ENCODE results near the gene RETREG1.

RETREG1 gene

DNA sequence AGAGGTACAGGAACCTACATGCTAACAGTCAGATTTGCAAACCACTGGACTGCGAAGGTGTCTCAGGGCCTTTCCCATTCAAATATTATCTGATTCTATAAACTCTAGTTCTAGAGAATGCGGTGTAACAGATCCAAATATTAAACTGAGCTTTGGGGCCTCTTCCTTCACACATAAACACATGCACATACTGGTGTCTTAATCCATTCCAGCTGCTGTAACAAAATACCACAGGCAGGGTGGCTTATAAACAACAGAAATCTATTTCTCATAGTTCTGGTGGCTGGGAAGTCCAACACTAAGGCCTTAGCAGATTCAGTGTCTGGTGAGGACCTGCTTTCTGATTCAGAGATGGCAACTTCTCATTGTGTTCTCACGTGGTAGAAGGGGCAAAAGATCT lies 30.2 kb downstream of the RETREG1 start:
- no peak for DNase-seq (ENCODE audit: extremely low read depth in 1 of 2, low read depth in 1 of 2)

- DNase-seq (ENCODE audit: extremely low read depth in 1 of 2, low read depth in 1 of 2), result no peak
Observed at GRCh38 chr5:16585041-16585667, 31.6 kb downstream of the RETREG1 start.

- no peak for DNase-seq (ENCODE audit: extremely low read depth in 1 of 2, low read depth in 1 of 2)
Observed at GRCh38 chr5:16582081-16582480, 34.7 kb downstream of the RETREG1 start.

DNA sequence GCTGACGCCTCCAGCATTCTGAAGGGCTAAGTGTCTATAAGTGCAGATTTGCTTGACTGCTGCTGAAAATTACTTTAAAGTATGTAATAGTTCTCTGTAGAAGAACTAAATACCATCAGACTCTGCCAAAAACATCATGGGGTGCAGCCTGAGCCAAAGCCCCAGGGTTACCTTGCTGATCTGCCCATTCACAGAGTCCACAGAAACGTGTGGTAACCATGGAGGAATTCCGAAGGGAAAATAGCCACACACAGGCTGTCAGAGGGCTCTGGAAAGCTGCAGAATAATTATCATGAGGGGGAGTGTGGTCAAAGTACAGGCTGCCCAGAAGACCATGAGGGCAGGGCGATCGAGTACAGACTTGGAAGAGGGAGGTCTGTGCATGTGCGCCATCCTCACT lies 36.4 kb downstream of the RETREG1 start:
- DNase-seq (ENCODE audit: extremely low read depth in 1 of 2, low read depth in 1 of 2), result no peak

- DNase-seq (ENCODE audit: extremely low read depth in 1 of 2, low read depth in 1 of 2), result no peak
Observed at GRCh38 chr5:16579142-16579847, 37.5 kb downstream of the RETREG1 start.

DNA sequence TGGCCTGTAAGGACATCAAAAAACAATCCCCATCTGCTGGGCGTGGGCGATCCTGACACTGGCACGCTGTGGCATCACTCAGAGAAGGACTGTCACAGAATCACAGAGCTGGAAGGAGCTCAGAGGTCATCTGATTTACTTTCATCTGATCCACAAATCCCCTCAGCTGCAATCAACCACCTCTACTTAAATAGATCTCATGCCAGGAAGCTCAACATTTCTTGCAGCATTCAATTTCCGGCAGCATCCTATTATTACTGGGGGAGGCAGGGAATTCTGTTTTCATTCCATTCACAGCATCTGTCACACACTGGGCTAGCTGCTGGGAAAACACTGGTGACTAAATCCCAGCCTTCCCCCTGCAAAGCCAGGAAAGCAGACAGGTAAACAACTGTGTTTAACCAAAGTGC lies 38.3 kb downstream of the RETREG1 start:
- no peak for DNase-seq (ENCODE audit: extremely low read depth in 1 of 2, low read depth in 1 of 2)

- no peak for DNase-seq (ENCODE audit: extremely low read depth in 1 of 2, low read depth in 1 of 2)
Observed at GRCh38 chr5:16577677-16578076, 39.1 kb downstream of the RETREG1 start.

GRCh38 chr5:16574789-16575721 lies 41.7 kb downstream of the RETREG1 start:
- no peak for DNase-seq (ENCODE audit: extremely low read depth in 1 of 2, low read depth in 1 of 2)

DNA sequence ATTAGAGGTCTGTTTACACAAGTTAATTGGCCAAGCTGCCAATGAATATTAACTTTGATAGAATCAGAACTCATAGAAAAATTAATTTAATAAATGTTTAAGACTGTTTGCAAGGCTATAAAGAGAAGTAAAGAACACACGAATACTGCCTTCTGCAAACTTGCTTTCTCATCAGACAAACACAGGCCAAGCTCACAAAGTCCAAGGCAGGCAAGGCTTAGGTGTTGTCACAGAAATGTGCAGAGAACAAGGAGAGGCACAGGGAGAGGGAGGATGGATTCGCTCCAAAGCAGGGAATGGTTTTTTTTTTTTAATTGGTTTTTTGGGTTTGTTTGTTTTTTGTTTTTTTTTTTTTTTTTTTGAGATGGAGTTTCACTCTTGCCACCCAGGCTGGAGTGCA lies 43.4 kb downstream of the RETREG1 start:
- DNase-seq (ENCODE audit: extremely low read depth in 1 of 2, low read depth in 1 of 2), result no peak

GRCh38 chr5:16572289-16573015 lies 44.3 kb downstream of the RETREG1 start:
- no peak for DNase-seq (ENCODE audit: extremely low read depth in 1 of 2, low read depth in 1 of 2)

GRCh38 chr5:16571016-16571415 lies 45.8 kb downstream of the RETREG1 start:
- DNase-seq (ENCODE audit: extremely low read depth in 1 of 2, low read depth in 1 of 2), result no peak

DNA sequence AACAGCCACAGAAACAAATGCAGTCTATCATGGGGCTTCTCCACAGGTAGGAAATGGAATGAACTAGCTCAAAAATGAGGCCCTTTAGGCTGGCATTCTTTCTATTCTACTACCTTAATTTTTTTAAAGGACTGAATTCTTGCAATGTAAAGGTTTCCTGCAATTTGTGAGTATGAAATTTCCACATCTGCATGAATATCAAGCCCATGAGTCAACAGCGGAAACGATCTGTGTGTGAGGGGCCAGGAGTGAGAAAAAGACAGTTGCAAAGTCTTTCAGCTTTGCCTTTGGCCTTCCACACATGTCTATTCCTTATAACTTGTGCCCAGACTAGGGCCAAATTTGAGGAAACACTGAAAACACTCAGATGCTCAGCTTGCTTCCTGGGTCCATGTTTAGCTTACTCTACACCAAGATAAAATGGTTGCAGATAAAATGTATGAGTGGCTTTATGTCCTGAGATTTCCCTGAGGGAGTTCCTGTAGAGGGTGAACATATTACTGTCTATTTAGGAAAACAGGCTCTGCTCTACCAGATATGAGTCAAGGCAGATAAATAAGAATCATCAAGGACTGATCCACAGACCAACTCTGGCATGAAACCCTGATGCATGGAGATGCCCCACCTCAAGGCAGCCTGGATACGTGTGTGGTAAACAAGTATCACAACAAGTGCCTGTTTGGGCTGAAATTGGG lies 46.5 kb downstream of the RETREG1 start:
- no peak for DNase-seq (ENCODE audit: extremely low read depth in 1 of 2, low read depth in 1 of 2)

DNA sequence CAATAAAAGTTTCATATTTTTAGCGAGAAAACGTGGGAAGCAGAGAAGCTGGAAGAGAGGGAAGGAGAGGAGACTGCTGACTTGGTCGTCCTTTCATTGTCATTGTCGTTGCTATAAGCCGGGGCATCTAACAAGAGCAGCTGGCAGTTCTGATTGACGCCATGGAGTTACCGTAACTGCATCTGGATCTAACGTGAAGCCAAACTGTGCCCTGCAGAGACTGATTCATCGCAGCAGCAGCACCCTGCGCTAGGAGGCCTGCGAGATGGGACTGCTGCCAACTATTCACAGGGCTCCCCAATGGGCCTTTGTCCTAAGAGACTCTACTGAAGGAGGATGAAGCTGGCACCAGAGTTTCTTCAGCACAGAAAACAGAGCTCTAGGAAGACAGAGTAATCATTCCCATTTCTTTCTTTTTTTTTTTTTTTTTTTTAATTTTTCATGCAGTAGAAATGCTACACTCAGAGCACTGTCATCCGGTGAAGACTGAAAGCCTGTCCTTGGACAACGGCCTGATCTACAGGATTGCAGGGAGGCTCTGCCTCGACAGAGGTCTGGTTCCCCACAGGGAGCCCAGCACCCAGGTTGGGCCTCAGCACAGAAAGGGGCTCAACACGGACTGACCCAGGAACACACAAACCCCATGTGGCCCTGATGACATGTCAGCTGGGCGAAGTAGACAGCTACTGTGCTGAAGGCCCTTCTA lies 47.8 kb downstream of the RETREG1 start:
- no peak for DNase-seq (ENCODE audit: extremely low read depth in 1 of 2, low read depth in 1 of 2)

- DNase-seq (ENCODE audit: extremely low read depth in 1 of 2, low read depth in 1 of 2), result no peak
Observed at GRCh38 chr5:16567365-16567764, 49.4 kb downstream of the RETREG1 start.

DNA sequence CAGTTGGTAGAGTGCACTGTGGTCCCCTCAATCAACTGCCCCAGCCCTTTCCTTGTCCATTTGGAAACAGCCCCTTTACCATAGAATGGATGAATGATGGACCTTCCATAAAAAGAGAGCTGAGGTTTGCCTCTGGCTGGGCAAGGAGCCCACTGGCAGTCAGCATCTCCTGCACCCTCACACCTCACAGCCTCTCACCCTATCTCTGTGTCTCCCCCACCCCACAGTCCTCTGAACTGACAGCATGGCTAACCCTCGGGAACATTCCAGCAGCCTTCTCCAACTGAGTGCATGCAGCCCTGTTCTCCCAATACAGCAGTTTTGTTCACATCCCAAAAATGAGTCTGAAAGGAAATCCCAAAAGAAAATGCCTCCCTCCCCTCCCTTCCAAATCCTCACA lies 51.7 kb downstream of the RETREG1 start:
- no peak for DNase-seq (ENCODE audit: extremely low read depth in 1 of 2, low read depth in 1 of 2)

DNA sequence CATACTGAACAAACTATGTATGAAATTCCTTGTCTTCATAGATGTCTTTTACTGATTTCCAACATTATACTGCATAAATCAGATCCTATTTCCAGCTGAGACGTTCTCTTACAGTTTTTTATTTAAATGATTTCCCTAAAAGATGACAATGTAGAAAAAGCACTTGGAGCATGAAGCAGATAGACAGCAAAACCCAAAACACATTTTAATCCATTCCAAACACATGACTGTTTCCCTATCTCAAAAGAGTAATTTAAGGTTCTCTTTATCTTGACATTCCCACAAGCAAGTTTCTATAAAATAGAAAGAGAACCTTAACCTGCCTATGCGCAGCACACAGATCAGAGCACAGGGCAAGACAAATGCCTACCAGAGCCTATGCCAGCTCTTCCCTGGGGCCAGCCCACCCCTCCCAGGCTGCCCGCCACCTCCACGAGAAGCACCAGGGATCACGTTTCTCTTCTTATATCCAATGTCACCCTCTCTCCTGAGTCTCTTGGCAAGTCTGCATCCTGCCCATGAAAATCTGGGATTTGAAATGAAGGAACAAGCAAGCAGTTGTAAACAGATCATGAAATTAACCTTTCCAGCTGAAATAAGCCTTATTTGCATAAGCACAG lies 52.4 kb downstream of the RETREG1 start:
- no peak for DNase-seq (ENCODE audit: extremely low read depth in 1 of 2, low read depth in 1 of 2)

DNA sequence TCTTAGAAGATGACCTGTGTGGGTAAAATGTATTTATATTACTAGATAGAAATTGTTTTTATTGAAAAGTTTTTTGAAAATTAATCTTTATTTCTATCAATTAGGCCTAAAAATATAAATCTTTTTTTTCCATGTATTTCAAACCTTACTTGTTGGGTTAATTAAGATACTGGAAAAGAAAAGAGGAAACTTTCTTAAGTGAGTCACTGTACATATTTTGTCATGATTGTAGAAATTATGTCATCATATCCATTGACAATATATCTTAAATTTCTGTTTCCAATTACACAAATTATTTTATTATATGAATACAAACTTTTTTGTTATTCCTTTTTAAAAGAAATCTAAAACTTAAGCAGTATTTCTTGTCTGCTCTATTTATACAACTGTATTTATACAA lies 53.1 kb downstream of the RETREG1 start:
- no peak for DNase-seq (ENCODE audit: extremely low read depth in 1 of 2, low read depth in 1 of 2)

- no peak for DNase-seq (ENCODE audit: extremely low read depth in 1 of 2, low read depth in 1 of 2)
Observed at GRCh38 chr5:16561660-16562059, 55.1 kb downstream of the RETREG1 start.

DNA sequence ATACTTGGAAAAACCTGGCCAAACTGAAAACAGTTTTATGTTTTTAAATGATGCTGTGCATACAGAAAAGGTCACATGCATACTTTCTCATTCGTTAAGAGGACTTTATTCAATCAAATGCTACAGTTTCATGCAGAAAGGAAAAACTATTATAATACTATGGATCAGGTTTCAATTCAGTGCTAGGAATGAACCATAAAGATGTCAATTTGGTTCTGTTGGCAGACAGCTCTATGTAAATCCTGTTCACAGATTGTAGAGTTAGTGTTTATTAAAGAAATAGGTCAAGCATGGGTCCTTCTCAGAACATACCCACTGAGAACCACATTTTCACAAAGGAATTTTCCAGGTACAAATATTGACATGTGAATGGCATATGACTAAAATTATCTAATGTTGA lies 57.1 kb downstream of the RETREG1 start:
- DNase-seq (ENCODE audit: extremely low read depth in 1 of 2, low read depth in 1 of 2), result no peak

All from stimulated activated CD8-positive, alpha-beta memory T cell treated with anti-CD3 and anti-CD28 coated beads, Interleukin-7, amount 100 ng/mL, for 48 hours (primary cell).